ENCODE data around the gene FBXO44.

The FBXO44 gene

DNA sequence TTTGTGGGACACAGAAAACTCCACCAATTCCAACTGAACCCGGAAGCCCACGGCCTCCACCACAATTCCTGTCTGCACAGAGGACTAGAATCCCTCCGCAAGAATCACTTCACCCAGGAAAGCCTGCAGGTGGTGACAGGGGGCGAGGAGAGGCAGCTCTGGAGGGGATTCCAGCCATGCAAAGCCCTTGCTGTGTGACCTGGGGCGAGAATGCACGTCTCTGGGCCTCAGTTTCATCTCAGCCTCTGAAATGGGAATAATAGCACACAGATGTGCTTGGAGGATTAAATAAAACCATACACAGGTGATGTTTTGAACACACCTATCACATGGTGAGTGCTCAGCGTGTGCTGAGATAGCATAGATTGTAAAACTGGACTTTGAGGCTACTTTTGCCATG, 14.6 kb upstream of the FBXO44 start:
- no peak for DNase-seq (ENCODE audit: low read depth)

DNA sequence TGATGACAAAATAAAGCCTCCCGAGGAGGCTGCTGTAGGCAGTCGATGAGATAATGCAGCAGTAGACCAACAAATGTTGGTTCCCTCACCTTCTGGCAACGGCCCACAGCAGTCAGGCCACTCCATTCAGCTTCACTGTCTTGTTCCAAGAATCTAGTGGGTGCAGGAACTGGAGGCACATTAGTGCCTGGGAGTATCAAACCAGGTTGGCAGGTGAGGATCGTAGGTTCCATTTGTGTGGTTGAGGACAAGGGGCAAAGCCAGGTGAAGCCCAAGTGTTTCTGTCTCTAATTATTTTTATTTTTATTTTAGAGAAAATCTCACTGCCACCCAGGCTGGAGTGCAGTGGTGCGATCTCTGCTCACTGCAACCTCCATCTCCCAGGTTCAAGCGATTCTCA, 13.7 kb upstream of the FBXO44 start:
- no peak for DNase-seq (ENCODE audit: low read depth)

DNA sequence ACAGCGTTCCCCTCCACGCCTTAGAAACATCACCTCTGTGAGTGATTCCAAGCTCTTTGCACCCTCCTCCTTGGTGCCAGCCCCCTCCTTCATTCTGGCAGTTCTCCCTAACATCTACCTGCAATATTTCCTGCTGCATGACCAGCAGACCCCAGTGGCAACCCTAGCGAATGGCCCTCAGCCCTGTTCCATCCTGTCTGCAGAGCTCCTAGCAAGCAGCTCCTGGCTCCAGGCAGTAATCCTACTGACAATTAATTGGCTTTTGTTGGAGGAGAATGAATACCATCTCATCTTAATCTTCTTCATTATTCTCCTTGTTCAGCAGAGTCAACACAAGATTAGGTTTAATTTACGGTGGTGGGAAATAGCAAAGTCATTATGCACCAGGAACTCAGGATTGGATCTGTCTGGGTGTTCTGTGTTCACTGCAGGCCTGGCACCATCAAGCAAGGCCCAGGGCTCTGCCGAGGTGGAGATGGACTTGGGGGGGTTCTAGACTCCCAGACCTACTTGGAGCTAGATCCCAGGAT, 12.8 kb upstream of the FBXO44 start:
- no peak for DNase-seq (ENCODE audit: low read depth)

DNA sequence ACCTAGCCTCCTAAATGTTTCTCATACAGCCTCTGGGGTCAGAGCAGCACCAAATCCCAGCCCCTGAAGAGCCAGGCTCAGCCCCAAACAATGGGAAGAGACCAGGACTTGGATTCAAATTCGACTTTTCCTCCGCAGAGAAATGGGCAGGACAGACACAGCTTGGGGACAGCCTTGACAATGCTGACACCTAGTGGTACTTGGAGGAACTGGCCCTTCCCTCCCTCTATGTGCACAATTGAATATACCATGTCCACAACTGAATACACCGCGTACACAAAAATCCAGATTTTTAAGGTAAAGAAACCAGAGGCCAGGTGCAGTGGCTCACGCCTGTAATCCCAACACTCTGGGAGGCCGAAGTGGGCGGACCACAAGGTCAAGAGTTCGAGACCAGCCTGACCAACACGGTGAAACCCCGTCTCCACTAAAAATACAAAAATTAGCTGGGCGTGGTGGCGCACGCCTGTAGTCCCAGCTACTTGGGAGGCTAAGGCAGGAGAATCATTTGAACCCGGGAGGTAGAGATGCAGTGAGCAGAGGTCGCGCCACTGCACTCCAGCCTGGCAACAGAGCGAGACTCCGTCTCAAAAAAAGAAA, 12.2 kb upstream of the FBXO44 start:
- DNase-seq (ENCODE audit: low read depth) = peak; percentile 42

DNA sequence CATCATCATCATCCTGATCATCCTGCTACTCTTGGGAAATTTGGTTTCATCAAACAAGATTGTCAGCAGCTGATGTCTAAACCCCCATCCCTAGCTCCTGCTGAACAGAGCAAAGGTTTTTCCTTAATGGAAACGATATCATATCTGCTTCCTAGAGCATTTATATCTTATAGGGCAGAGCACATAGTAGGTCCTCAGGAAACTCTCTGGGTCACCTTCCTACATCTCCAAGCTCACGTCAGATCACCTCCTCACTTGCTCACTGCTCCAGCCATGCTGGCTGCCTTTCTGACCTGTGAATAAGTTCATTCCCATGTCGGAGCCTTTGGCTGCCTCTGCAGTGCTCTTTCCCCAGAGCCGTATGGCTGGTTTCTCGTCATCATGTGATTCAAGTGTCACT, 10.9 kb upstream of the FBXO44 start:
- DNase-seq (ENCODE audit: low read depth) = no peak

DNA sequence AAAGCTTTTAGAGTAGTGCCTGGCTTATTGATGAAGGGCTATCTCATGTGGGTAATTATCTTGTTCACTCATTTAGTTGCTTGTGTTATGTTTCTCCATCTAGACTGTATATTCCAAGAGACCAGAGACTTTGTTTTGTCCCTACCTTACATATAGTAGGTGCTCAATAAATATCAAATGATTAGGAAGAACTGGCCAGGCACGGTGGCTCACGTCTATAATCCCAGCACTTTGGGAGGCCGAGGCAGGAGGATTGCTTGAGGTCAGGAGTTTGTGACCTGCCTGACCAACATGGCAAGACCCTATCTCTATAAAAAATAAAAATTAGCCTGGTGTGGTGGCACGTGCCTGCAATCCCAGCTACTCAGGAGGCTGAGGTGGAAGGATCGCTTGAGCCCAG, 9.4 kb upstream of the FBXO44 start:
- DNase-seq (ENCODE audit: low read depth) = no peak

DNA sequence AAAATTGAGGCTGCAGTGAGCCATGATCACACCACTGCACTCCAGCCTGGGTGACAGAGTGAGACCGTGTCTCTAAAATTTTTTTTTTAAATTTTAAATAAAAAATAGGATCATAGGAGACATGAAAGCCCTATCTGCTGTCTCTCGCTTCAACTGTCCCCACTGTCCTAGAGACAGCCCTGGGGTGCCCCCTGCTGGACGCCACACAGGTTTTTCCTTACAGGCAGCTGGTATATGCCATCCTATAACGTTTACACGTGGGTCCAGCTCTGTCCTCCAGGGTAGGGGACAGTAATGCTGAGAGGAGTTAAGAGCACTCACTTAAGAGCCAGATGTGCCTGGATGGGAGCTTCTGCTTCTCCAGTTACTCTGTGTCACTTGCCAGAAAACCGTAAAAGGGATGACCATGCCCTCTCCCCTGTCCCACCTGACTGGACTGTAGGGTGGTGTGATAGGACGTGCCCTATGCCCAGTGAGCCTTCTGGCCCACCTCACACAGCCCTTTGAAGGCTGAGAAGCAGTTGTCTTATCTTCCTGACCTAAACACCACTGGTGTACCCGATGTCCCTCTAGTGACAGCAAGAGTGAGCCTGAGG, 8.9 kb upstream of the FBXO44 start:
- DNase-seq (ENCODE audit: low read depth) = peak; percentile 58

DNA sequence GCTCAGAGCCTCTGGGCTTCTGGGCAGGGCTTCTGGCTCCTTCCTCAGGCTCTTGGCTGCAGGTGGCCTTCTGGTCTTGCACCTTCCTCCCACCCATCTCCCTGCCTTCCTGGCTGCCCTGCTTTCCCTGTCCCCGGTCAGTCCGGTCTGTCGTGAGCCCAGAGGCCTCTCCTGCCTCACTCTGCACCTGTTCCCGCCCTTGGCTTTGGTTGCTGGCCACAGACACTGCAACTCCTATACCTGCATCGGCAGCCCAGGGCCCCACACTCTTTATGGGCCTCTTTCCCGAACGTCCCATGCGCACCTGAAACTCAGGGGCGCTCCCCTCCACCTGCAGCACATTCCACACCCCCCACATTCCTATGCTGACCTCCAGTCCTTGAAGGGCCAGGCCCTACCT, 8.4 kb upstream of the FBXO44 start:
- DNase-seq (ENCODE audit: low read depth) = no peak

DNA sequence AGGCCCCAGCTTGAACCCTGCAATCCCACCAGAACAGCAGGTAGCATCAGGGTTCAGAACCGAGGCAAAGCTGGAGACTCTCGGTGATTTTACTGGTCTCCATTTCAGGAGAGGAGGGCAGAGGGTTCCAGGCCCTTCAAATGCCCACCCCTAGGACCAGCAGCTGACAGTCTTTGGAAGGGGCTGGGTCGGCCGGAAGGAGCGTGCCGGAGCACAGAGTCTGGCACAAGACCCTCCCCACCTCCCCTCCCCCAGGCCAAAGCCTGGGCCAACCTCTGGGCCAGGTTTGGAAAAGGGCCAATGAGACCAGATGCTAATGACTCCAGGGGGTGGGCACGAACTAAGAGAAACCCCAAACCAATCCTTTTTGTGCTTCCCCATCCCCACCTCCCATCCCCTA, 7.3 kb upstream of the FBXO44 start:
- no peak for DNase-seq (ENCODE audit: low read depth)

DNA sequence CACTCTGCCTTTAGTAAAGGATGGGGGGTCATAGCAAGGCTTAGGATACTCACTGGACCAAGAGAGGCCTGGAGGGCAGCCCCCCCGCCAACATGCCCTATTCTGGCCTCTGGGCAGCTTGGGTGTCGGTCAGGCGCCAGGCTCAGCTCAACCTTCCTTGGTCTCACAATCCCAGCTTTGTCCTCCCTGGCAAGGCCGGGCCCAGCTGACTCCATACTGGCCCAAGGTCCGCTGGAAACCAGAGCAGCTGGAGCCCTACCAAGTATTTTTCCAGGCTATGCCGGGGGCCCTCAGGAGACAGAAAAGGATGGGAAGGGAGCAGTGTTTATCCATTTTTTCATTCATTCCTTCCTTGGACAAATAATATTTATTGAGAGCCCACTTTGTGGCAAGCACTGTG, 6.6 kb upstream of the FBXO44 start:
- no peak for DNase-seq (ENCODE audit: low read depth)

DNA sequence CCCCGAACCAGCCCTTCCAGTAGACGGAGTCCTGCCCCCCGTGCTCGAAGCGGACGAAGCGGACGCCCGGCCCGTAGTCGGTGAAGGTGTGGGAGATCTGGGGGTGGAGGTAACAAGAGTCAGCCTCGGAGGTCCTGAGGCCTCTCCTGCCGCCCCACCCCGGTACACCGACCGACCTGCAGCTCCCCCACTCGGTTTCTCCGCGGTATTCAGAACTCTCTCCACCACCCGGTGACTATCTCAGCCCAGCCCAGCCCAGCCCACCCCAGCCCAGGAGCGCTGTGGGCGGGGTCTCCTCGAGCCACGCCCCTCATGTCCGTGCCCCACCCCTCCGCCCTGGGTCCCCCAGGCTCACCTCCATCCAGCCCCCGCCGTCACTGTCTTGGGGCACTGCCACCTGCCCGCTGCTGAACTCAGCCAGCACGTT, 5.9 kb upstream of the FBXO44 start:
- DNase-seq (ENCODE audit: low read depth) = no peak

DNA sequence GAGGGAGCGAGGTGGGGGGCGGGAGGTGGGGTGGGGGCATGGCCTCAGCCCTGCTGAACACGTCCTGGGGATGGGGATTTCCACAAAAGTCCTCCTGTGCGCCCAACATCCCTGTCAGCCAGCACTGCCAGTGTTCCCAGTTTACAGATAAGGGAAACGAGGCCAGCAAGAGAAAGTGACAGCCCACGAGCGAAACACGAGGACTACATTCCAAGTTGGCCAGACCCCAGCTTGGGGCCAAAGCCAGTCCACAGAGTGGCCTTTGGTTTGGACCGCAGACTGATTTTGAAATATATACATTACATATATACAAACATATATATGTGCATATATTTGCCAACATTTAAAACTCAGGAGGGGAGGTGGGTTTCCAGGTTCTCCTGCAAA, 5.4 kb upstream of the FBXO44 start:
- no peak for DNase-seq (ENCODE audit: low read depth)

DNA sequence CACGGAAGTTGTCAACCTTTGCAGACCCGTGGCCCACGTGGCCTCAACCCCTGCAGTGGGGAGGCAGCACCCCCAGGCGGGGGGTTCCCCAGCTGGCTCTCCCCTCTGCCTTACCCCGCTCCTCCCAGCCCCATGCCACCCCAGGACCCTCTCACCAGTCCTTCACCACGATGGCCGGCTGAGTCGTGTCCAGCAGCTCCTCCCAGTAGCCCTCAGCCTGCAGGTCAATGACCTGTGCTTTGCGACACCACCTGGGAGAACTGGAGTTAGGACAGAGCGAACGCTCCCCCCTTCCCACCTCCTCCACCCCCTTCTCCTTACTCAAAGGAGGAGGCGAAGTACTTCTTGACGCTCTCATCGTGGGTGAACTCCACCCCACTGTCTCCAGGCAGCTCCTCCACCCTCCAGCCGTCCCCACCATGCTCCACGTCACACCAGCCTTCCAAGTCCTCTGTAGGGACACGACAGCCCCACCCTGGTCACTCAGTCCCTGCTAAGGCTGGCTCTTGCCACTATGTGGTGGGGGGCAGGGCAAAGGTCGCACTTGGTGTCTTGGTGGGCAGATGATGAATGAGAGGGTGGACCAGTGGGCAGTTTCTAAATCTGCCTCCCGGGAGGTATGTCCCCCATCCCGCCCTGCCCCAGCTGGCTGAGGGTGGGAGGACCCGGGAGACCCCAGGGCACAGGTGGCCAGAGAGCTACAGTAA, 4.9 kb upstream of the FBXO44 start:
- no peak for DNase-seq (ENCODE audit: low read depth)

DNA sequence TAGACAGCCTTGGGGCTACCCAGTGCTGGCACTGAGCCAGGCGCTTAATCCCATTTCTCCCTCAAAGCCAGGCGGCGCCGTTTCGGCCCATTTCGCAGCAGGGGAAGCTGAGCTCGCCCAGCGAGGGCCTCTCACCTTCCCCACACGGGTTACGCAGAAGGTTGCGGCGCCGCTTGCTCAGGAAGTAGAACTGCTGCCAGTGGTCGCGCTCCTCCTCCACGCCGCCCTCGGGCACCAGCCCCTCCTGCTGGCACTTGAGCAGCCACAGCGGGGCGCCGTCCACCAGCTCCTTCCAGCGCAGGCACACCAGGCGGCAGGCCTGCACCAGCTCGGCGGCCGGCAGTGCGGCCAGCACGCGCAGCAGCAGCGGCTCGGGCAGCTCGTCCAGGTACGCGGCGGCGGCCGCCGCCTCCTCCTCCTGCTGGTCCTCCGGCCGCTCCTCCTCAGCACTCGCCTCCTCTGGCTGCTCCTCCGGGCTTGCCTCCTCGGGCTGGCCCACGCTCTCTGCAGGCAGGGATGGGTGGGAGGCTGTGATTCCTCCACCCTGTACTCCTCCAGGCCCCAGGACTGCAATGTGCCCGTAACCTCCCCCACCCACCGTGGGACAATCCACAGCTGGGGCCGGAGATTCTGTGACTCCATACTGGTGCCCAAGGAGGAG, 4.2 kb upstream of the FBXO44 start:
- DNase-seq (ENCODE audit: low read depth) = peak; percentile 66

DNA sequence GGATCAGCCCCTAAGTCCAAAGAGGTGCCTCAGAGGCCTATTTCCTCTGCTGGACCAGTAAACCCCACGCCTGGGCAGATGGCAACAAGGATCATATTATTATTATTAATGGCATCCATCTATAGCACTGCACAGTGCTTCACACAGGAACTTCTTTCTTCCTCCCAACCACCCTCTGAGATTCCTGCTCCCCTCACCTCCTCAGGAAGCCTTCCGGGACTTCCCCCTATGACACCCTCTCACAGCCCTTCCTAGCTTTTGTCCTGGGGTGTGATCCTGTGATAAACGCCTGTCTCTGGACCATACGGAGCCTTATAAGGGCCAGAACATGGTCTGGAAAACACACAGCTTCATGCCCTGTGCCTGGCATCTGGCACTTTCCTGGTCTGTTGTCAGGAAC, 3.7 kb upstream of the FBXO44 start:
- no peak for DNase-seq (ENCODE audit: low read depth)

DNA sequence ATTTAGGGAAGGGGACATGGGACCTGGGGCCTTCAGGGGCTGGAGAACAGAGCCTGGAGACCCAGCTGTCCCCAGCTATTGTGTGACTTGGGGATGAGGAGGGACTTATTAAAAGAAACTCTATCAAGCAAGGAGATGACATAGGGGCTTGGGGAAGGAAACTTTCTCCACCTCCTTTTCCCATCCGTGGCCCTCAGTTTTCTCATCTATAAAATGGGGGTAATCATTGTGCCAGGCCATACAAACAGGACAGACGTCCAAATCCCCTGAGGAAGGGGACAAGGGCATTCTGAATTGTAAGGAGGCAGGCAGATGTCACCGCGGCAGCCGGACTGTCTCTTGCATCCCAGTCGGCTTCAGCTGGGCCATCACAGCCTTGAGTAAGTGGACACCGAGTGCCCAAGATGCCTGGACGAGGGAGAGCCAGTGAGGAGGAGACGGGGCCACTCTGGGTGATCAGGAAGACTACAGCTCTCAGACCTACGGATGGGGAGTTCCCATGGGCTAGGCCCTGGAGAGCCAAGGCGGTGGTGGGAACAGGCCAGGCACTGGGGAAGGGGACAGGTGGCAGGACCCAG, 2.4 kb upstream of the FBXO44 start:
- no peak for DNase-seq (ENCODE audit: low read depth)

DNA sequence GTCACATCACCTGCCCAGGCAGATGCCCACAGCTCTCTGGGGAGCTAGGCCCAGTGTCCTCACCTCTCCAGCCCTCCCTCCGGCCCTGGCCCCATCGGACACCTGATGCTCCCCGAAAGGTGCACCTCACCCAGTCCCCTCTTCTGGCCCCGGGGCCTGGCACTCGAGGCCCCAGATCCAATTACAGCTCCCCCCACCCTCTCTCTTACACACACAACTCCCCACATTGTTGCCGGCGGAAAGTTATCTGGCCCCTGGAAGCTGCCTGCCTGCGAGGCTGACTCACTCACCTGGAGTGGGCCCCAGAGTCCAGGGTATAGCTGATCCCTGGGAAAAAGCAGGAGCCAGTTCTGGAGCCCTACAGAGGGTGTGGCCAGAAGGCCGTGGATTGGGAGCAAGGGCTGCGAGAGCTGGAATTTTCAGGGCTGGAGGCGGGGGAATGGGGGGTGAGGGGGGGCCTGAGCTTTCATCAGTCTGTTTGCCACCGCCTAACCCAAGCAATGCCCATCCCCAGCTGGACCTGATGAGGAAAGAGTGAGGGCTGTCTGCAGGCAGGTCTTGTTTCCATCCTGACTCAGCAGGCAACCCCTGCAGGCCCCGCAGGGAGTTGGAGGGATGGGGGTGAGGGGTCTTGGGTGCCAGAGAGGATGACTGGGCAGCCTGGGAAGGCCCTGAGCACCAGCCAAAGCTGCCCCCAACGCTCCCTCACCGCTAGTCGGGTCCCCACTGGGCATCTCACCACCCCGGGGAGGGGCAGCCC, 1.4 kb upstream of the FBXO44 start:
- no peak for DNase-seq (ENCODE audit: low read depth)

DNA sequence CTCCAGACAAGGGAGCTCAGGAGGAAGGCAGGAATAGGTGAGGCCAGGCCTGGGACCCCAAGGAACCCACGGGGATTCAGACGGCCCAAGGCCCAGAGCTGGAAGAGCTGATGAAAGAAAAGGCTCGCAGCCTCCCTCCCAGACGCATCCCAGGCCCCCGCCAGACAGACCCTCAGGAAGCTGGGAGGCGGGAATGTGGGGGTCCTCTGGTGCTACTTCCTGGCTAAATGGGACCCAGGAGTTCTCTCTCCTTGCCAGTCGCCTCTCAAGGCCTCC, 878 bp upstream of the FBXO44 start:
- no peak for DNase-seq (ENCODE audit: low read depth)

DNA sequence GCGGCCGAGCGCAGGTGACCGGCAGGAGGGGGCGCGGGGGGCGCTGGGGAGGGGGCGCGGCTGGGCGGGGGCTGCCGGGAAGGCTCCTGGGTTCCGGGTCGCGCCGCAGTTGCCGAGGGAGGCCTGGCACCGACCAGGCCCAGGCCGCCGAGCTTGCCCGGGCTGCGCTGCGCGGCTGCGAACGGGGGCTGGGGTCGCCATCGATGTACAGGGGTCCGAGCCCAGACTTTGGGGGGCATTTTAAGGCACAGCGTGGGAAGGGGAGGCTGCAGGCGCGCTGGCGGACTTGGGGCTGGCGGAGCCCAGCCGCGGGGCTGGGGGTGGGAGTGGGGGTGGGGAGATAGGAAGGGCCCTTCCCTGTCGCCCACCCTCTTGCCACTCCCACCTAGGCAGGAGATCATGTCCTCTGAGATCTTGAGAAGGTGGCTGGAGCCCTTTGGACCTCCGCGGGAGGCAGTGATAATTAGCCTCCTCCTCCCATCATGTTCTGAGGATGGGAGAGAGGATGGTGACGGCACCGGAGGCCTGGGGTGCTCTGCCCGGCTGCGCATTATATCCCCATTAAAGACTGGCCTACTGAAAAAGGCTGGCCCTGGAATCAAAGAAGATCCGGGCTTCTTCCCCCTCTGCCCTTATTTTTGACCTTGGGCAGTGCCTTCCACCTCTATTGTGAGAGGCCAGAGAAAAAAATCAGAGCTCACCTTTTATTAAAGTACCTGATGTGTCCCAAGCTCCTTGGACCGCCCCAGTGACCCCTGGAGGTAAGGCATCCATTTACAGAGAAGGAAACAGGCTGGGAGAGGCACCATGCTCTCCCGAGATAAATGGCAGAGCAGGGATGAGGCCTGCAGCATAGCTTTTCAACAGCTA, 497 bp downstream of the FBXO44 start:
- DNase-seq (ENCODE audit: low read depth) = no peak

DNA sequence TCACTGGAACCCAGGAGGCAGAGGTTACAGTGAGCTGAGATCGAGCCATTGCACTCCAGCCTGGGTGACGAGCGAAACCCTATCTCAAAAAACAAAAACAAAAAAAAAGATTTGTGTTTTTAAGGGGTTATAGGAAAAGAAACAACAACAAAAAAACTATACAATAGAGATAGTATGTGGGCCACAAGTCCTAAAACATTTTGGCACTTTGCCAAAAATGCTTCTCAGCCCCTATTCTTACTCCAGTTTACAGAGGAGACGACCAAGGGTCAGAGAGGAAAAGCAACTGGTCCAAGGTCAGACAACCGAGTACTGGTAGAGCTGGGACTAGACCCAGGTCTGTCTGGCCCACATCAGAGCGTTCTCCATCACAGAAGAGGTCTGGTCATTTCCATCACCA, 3.0 kb downstream of the FBXO44 start:
- no peak for DNase-seq (ENCODE audit: low read depth)

DNA sequence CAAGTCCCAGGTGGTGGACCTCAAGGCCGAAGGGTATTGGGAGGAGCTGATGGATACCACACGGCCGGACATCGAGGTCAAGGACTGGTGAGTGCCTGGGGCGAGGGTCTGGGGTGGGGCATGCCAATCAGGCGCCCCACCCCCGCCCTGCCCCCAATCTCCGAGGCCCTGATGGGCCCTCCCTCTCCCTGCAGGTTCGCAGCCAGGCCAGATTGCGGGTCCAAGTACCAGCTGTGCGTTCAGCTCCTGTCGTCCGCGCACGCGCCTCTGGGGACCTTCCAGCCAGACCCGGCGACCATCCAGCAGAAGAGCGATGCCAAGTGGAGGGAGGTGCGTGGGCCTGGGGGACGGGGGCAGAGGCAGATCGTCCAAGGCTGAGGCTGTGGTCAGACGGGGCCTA, 3.9 kb downstream of the FBXO44 start:
- DNase-seq (ENCODE audit: low read depth) = no peak

All from activated T-helper 1 cell treated with Interleukin-2 at 50 U/mL for 16 hours (primary cell).